ENCODE measurements around the gene C9orf153.

GRCh38 chr9:86287013-86287412, 27.6 kb upstream of the C9orf153 start:
- TF ChIP-seq, protein P1, sequence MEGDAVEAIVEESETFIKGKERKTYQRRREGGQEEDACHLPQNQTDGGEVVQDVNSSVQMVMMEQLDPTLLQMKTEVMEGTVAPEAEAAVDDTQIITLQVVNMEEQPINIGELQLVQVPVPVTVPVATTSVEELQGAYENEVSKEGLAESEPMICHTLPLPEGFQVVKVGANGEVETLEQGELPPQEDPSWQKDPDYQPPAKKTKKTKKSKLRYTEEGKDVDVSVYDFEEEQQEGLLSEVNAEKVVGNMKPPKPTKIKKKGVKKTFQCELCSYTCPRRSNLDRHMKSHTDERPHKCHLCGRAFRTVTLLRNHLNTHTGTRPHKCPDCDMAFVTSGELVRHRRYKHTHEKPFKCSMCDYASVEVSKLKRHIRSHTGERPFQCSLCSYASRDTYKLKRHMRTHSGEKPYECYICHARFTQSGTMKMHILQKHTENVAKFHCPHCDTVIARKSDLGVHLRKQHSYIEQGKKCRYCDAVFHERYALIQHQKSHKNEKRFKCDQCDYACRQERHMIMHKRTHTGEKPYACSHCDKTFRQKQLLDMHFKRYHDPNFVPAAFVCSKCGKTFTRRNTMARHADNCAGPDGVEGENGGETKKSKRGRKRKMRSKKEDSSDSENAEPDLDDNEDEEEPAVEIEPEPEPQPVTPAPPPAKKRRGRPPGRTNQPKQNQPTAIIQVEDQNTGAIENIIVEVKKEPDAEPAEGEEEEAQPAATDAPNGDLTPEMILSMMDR (conservative IDR thresholded peaks at IDR 0.05), result peak; percentile 44
- no peak for TF ChIP-seq ZFX (IDR thresholded peaks at IDR 0.05)
